Keratinocyte (primary cell): ENCODE measurements around the gene ELF1.

Experiments used
- EZH2 ChIP-seq: IDR thresholded peaks from one replicate; pipeline ENCODE4 v1.6.1; 2012; ENCODE audit warnings: inconsistent platforms, mild to moderate bottlenecking, low read length, moderate library complexity
- TF ChIP-seq, protein P1 (sequence below), 3 experiments: IDR thresholded peaks in 1 of 3; conservative IDR thresholded peaks in 1 of 3; optimal IDR thresholded peaks in 1 of 3; 2 replicates in 2 of 3; 3 replicates in 1 of 3; pipeline versions ENCODE3 to v1.5.1; 2011; ENCODE audit warnings: low read length in 3 of 3, mild to moderate bottlenecking in 3 of 3, moderate library complexity in 2 of 3, control low read depth in 1 of 3, inconsistent platforms in 1 of 3; ENCODE audit not compliant: insufficient read depth in 2 of 3; ENCODE audit errors: extremely low read depth in 1 of 3

DNA sequence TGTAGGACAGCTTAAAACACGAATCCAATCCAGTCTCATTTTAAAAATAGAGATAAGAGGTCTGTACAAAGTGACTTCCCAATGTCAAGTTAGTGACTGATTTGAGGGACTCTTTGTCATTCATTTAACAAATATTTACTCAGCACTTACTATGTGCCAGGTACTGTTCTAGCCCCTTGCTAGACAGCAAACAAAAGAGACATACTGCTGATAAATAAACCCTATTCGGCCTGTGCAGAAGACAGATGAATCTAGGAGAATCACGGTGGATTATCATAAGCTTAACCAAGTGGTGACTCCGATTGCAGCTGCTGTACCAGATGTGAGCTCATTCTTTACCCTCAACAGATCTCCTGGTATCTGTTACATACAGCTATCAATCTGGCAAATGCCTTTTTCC, 6.4 kb upstream of the ELF1 start:
- TF ChIP-seq, protein P1, sequence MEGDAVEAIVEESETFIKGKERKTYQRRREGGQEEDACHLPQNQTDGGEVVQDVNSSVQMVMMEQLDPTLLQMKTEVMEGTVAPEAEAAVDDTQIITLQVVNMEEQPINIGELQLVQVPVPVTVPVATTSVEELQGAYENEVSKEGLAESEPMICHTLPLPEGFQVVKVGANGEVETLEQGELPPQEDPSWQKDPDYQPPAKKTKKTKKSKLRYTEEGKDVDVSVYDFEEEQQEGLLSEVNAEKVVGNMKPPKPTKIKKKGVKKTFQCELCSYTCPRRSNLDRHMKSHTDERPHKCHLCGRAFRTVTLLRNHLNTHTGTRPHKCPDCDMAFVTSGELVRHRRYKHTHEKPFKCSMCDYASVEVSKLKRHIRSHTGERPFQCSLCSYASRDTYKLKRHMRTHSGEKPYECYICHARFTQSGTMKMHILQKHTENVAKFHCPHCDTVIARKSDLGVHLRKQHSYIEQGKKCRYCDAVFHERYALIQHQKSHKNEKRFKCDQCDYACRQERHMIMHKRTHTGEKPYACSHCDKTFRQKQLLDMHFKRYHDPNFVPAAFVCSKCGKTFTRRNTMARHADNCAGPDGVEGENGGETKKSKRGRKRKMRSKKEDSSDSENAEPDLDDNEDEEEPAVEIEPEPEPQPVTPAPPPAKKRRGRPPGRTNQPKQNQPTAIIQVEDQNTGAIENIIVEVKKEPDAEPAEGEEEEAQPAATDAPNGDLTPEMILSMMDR (optimal IDR thresholded peaks at IDR 0.05 in 1 of 3, IDR thresholded peaks at IDR 0.05 in 1 of 3, conservative IDR thresholded peaks at IDR 0.05 in 1 of 3; ENCODE audit: extremely low read depth in 1 of 3, insufficient read depth in 2 of 3, low read length in 3 of 3), result no peak
- no peak for TF ChIP-seq EZH2
